ENCODE measurements around the gene GOSR2.

Gene GOSR2

DNA sequence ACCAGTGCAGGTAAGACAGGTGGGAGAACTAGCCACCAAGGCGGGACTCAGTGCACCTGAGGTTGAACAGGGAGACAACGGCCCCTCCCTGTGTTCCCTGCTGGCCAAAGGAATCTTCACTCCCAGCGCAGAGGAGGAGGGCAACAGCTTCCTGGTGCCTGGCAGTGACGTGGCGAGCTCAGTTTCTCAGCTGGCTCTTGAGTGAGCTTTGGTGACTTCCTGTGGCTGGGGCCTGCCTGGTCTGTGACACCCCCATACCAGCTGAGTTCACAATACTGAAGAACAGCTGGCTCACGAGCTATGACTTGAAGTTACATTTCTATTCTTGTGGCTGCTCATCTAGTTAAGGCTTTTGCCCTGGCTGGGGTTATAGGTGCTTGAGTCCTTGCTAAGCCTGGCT lies 45.5 kb upstream of the GOSR2 start:
- TF ChIP-seq, protein P1, sequence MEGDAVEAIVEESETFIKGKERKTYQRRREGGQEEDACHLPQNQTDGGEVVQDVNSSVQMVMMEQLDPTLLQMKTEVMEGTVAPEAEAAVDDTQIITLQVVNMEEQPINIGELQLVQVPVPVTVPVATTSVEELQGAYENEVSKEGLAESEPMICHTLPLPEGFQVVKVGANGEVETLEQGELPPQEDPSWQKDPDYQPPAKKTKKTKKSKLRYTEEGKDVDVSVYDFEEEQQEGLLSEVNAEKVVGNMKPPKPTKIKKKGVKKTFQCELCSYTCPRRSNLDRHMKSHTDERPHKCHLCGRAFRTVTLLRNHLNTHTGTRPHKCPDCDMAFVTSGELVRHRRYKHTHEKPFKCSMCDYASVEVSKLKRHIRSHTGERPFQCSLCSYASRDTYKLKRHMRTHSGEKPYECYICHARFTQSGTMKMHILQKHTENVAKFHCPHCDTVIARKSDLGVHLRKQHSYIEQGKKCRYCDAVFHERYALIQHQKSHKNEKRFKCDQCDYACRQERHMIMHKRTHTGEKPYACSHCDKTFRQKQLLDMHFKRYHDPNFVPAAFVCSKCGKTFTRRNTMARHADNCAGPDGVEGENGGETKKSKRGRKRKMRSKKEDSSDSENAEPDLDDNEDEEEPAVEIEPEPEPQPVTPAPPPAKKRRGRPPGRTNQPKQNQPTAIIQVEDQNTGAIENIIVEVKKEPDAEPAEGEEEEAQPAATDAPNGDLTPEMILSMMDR (IDR thresholded peaks at IDR 0.05; ENCODE audit: low read depth, low read length) = no peak
- DNase-seq (ENCODE audit: extremely low read depth, low read depth) = no peak

DNA sequence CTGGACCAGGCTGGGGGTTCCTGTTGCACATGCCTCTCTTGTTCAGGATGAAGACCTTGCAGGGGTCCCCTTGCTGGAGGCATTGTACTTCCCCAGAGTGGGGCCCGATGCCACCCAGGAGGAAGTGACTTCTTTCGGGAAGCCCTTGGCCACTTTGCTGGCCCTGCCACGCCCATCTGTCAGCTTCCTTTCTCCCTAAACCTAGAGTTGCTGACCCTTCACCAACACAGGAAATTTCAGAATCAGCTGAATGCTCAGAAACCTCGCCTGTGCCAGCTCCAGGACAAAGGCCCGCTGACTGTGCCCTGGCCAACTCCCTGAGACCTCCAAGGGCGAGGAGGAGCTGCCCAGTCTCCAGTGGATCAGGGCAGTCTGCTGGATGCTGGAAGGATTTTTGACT lies 44.9 kb upstream of the GOSR2 start:
- TF ChIP-seq, protein P1 (IDR thresholded peaks at IDR 0.05; ENCODE audit: low read depth, low read length) = no peak
- no peak for DNase-seq (ENCODE audit: extremely low read depth, low read depth)

DNA sequence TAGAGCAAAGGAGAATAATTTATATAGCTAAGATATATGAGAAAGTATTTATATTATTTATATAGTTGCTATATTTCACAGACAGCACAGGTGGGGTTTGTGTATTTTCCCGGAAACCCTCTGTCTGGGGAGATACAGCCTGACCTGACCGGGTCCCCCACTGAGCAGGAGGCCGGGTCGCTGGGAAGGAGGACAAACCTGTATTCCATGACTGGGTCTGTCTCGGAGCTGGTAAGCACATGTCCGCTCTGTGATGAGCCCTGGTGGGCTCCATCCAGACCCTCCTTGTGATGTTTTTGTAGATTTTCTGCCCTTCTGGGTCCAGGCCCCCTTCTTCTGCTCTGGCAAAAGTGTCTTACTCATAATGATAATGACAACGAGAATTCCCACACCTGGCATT lies 43.9 kb upstream of the GOSR2 start:
- no peak for DNase-seq (ENCODE audit: extremely low read depth, low read depth)
- TF ChIP-seq, protein P1 (IDR thresholded peaks at IDR 0.05; ENCODE audit: low read depth, low read length) = no peak

DNA sequence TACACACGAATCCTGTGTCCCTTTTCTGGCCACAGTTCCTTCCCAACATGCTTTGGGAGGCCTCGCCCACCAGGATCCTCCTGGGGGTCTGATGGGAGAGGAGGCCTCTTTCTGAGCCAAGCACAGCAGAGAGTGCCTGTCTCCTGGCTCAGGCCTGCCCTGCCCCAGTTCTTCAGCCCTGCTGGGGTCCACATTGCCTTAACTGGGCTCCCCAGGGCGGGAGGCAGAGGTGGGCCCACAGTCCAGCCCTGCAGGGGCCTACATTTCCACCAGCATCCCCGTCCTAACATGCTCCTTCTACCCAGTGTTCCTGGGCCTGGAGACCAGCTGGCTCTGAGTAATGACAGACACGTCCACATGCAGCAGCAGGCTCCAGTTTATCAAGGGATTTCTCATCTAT lies 41.9 kb upstream of the GOSR2 start:
- TF ChIP-seq, protein P1 (IDR thresholded peaks at IDR 0.05; ENCODE audit: low read depth, low read length) = no peak
- no peak for DNase-seq (ENCODE audit: extremely low read depth, low read depth)

DNA sequence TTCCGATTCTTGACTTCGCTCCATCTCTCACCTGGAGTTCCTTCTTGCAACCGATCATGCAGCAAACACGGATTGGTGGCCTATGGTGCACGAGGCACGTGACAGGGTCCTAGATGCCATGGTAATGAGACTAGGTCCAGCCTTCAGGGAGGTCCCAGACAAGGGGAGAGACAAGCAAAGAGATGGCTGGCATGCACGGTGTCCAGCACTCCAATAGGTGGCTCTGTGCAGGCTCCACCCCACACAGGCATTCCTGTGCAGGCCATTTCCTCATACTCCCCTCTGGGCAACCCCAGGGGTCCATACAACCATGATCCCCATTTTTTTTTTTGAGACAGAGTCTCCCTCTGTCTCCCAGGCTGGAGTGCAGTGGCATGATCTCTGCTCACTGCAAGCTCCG lies 40.3 kb upstream of the GOSR2 start:
- DNase-seq (ENCODE audit: extremely low read depth, low read depth) = no peak
- TF ChIP-seq, protein P1 (IDR thresholded peaks at IDR 0.05; ENCODE audit: low read depth, low read length) = no peak

DNA sequence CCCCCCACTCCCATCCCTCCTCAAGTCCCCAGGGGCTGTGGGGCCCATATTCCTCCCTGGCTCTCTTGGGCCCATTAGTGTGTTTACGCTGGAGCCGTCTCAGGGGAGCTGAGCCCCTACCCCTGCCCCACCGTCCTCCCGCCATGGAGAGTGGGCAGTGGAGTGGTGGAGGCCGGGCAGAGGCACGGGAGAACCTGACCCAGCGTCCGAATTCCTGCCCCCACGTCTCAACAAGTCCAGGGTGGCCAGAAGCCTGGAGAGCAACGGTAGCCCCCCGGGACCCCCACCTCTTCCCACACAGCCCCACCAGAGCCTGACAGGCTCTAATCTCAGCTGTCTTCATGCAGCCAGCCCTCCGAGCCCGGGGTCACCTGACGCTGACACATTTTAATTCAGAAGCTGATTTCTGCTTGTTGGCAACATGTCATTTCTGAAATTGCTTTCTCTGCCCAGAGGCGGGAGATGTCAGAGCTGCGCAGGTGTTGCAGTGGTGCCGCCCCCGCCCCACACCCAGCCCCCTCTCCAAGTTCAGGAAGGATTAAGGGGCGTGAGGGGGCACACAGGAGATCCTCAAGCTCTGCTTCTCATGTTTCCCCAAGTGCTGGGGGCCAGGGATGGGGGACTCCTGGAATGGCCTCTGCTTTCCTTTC lies 39.0 kb upstream of the GOSR2 start:
- DNase-seq (ENCODE audit: extremely low read depth, low read depth) = no peak
- TF ChIP-seq, protein P1 (IDR thresholded peaks at IDR 0.05; ENCODE audit: low read depth, low read length) = no peak

DNA sequence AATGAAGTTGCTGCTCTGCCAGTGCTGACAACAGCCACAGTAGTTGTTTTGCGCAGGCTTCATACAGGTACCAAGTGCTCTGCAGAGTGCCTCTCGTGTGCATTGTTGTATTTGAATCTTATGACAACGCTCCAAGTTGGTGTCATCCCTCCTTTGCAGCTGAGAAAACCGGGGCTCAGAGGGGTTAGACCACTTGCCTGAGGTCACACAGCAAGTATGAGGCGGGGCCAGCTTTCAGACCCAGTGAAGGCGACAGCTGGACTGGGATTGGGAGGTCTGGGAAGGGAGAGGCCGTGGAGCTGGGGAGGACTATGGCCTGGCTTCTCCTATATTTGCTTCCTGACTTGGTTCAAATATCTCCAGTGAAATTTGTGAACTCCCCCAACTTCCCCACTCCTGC lies 38.4 kb upstream of the GOSR2 start:
- TF ChIP-seq, protein P1 (IDR thresholded peaks at IDR 0.05; ENCODE audit: low read depth, low read length) = no peak

More for the DNA sequence above, 38.4 kb upstream of the GOSR2 start:
- DNase-seq (ENCODE audit: extremely low read depth, low read depth) = no peak
